ENCODE results near the gene CCDC88A. TPM values are rescaled to one million over a fixed set of nuclear protein-coding genes. Genes with fewer than 3 reads are reported as not detected.

Gene CCDC88A
- total and polyA plus RNA-seq, 12 donors = 18.5 to 101 (median 46.8) TPM

DNA sequence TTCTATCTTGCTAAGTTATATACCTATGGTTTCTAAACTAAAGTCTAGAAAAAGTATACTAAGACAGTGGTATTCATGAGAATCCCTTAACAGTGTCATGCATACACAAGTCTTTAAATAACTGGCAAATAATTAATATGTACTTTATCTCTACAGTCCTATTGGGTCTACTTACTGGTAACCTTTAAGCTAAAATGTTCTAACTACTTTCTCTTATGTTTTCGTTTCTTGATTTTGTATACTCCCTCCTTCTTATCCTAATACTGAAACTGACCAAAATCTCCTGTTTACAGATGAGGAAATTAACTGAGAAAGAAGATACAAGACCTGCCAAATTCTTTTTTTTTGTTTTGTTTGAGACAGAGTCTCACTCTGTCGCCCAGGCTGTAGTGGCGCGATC is 74.6 kb downstream of the CCDC88A start:
- H3K36me3 ChIP-seq (replicated peaks in 1 of 2) = no peaks in the 10 kb centered on the region
- WGBS, 4 donors = 96 to 100% (median 98%) methylated on average over 4 of the region's 4 CpGs
- H3K27ac ChIP-seq = no peak overlapping the region
- H3K4me1 ChIP-seq (replicated peaks in 1 of 2) = no peaks in the 10 kb centered on the region
- intact Hi-C loops (cut with DNase I) = no loop called here
- H3K9me3 ChIP-seq (replicated peaks in 1 of 3) = no peaks in the 10 kb centered on the region
- no peak for TF ChIP-seq POLR2A (IDR thresholded peaks at IDR 0.05)
- no peak overlapping the region for H3K4me3 ChIP-seq
- DNase-seq = no peak
- no peaks in the 10 kb centered on the region for H3K27me3 ChIP-seq

DNA sequence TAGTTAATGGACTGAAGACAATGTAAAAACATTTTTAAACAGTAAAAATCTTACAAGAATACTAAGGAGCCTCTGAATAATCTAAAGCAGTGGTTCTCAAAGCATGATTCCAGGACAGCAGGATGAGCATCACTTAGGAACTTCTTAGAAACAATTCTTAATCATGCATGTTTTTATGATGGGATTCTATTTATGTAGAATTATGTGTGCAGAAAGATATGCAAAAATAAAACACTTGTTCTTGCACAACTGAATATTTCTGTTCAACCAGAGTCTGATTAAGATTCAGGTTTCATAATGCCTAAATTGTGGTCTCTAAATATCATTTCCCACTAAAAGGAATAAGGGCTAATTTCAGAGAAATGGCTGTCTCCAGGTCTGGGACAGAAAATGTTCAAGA is 81.4 kb downstream of the CCDC88A start:
- Histone ChIP-seq H3K27me3 (no peaks in the 10 kb centered on the region), H3K9me3 (replicated peaks in 1 of 3) (no peaks in the 10 kb centered on the region), H3K4me1 (replicated peaks in 1 of 2) (no peaks in the 10 kb centered on the region), H3K4me3 (no peak overlapping the region), H3K27ac (no peak overlapping the region), H3K36me3 (replicated peaks in 1 of 2) (no peaks in the 10 kb centered on the region)
- no peak for TF ChIP-seq CTCF (IDR thresholded peaks at IDR 0.05)
- TF ChIP-seq POLR2A (IDR thresholded peaks at IDR 0.05) = no peak
- intact Hi-C loops (cut with DNase I) = no loop called here
- DNase-seq = no peak

DNA sequence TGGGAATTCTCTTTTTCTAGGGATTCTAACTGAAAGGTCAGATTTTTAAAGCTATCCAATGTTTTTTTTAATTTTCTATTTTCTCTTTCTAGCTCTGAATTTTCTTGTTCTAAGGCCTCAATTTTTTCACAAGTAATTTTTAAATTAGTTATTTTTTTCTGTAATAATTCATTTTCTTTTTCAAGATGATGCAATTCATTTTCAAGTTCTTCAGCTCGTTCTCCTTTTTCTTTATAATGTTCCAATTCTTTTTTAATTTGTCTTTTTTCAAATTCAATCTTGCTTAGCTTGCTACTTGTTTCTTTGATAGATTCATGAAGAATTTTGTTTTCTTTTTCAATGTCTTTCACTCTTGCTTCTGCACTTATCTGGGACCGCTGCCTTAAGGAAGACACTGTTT is 84.9 kb downstream of the CCDC88A start:
- no peak for DNase-seq
- TF ChIP-seq CTCF (IDR thresholded peaks at IDR 0.05) (no peak), POLR2A (IDR thresholded peaks at IDR 0.05) (no peak)
- intact Hi-C loops (cut with DNase I) = no loop called here
- Histone ChIP-seq H3K4me1 (replicated peaks in 1 of 2) (no peaks in the 10 kb centered on the region), H3K4me3 (no peak overlapping the region), H3K9me3 (replicated peaks in 1 of 3) (no peaks in the 10 kb centered on the region), H3K27me3 (no peaks in the 10 kb centered on the region), H3K36me3 (replicated peaks in 1 of 2) (no peaks in the 10 kb centered on the region), H3K27ac (no peak overlapping the region)
- WGBS, 4 donors = 90 to 97% (median 94%) methylated on average over 2 of the region's 2 CpGs

- H3K4me3 ChIP-seq = no peak overlapping the region
- peaks cover 0 to 5% of the 10 kb centered on the region in 2 donors for H3K36me3 ChIP-seq (replicated peaks in 1 of 2)
- H3K27me3 ChIP-seq = no peaks in the 10 kb centered on the region
- intact Hi-C loops (cut with DNase I) = no loop called here
- DNase-seq = no peak
- H3K9me3 ChIP-seq (replicated peaks in 1 of 3) = no peaks in the 10 kb centered on the region
- no peak overlapping the region for H3K27ac ChIP-seq
- no peaks in the 10 kb centered on the region for H3K4me1 ChIP-seq (replicated peaks in 1 of 2)
- TF ChIP-seq CTCF (IDR thresholded peaks at IDR 0.05) (no peak), POLR2A (IDR thresholded peaks at IDR 0.05) (no peak)
- 83 to 97% (median 93%) methylated on average over 1 of the region's 1 CpG for WGBS, 4 donors
Observed at GRCh38 chr2:55330541-55331297, 88.9 kb downstream of the CCDC88A start.

All from adrenal gland (tissue), 12 donors.